GM10266 (cell line): ENCODE measurements around the gene ZNF532.

Source experiments
- DNase-seq: peaks from one replicate; pipeline ENCODE4 v3.0.0; 2012; ENCODE audit errors: extremely low spot score
- TF ChIP-seq, protein P1 (sequence below): IDR thresholded peaks from 2 replicates; pipeline ENCODE4 v1.5.1; 2012; ENCODE audit warnings: mild to moderate bottlenecking, low read depth; ENCODE audit not compliant: control insufficient read depth, insufficient read depth; ENCODE audit errors: missing control alignments

ZNF532 gene

GRCh38 chr18:58886864-58887612, 22.4 kb downstream of the ZNF532 start:
- TF ChIP-seq, protein P1, sequence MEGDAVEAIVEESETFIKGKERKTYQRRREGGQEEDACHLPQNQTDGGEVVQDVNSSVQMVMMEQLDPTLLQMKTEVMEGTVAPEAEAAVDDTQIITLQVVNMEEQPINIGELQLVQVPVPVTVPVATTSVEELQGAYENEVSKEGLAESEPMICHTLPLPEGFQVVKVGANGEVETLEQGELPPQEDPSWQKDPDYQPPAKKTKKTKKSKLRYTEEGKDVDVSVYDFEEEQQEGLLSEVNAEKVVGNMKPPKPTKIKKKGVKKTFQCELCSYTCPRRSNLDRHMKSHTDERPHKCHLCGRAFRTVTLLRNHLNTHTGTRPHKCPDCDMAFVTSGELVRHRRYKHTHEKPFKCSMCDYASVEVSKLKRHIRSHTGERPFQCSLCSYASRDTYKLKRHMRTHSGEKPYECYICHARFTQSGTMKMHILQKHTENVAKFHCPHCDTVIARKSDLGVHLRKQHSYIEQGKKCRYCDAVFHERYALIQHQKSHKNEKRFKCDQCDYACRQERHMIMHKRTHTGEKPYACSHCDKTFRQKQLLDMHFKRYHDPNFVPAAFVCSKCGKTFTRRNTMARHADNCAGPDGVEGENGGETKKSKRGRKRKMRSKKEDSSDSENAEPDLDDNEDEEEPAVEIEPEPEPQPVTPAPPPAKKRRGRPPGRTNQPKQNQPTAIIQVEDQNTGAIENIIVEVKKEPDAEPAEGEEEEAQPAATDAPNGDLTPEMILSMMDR: no peak
- no peak for DNase-seq

DNA sequence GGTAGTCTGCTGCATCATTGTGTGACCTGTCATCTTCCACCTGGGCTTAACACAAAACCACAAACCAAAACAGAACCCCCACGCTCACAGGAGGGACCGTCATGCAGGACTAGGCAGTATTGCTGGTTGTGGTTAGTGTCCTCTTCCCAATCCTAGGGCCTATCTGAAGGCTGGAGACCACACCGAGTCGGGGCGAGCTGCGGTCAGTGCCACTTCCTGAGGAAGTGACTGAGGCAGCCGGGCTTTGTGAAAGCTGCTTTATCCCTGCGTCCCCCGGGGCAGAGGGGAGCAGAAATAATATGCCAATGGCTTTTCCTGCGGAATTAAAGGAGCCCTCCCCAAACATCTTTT, 22.9 kb downstream of the ZNF532 start:
- TF ChIP-seq, protein P1: no peak
- no peak for DNase-seq

- DNase-seq: no peak
- TF ChIP-seq, protein P1: no peak
Observed at GRCh38 chr18:58891776-58892175, 27.1 kb downstream of the ZNF532 start.

- DNase-seq: no peak
- TF ChIP-seq, protein P1: no peak
Observed at GRCh38 chr18:58892488-58892887, 27.8 kb downstream of the ZNF532 start.

GRCh38 chr18:58893388-58894099, 28.9 kb downstream of the ZNF532 start:
- TF ChIP-seq, protein P1: no peak
- DNase-seq: no peak

DNA sequence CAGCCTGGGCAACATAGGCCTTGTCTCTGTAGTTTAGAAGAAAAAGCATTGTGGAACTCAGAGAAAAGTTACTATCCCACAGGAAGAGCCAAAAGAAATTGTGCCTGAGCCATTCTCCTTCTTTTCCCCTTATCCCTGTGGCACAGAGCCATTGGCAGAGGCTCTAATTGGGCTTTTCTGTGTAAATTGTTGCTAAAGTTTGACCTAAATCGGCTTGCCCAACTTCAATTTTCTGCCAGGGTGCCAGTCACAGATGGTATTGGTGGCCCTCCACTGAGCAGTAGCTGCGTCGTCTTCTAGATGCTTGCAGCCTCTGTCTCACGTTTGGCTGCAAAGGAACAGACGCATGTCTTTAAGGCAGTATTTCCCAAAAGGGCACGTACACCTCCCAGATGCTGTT, 30.3 kb downstream of the ZNF532 start:
- no peak for DNase-seq
- TF ChIP-seq, protein P1: no peak

DNA sequence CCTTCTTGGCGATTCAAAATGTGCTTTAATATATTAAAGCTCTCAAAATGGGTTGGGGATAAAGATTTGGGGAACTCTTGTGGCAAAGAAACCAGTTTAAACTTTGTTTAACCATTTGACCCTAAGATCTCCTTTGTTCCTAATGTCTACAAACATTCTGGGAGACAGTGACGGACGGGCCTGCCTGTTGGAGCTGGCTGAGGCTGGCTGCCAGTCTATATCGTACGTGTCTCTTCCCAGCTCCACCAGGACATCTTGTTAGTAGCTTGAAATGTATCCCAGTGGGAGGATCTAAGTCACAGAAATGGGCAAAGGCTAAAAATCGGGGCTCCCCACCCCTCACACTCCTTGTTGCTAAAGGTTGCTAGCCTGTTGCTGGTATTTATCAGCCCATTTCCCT, 30.7 kb downstream of the ZNF532 start:
- TF ChIP-seq, protein P1: no peak
- DNase-seq: no peak
